Measurements from ENCODE around the gene COL6A2.
"Not testable (repeated sequence)": the region's sequence is repeated elsewhere in the genome, so short reads cannot be mapped to it uniquely, and the experiment has no call there.

The COL6A2 gene

GRCh38 chr21:46168659-46169386 lies 70.9 kb downstream of the COL6A2 start:
- DNase-seq (ENCODE audit: low read depth) = no peak
- no peak overlapping the region for H3K4me3 ChIP-seq (ENCODE audit: low read depth, low read length)
- TF ChIP-seq CTCF (IDR thresholded peaks at IDR 0.05; ENCODE audit: low read depth, low read length, missing control alignments) = no peak

DNA sequence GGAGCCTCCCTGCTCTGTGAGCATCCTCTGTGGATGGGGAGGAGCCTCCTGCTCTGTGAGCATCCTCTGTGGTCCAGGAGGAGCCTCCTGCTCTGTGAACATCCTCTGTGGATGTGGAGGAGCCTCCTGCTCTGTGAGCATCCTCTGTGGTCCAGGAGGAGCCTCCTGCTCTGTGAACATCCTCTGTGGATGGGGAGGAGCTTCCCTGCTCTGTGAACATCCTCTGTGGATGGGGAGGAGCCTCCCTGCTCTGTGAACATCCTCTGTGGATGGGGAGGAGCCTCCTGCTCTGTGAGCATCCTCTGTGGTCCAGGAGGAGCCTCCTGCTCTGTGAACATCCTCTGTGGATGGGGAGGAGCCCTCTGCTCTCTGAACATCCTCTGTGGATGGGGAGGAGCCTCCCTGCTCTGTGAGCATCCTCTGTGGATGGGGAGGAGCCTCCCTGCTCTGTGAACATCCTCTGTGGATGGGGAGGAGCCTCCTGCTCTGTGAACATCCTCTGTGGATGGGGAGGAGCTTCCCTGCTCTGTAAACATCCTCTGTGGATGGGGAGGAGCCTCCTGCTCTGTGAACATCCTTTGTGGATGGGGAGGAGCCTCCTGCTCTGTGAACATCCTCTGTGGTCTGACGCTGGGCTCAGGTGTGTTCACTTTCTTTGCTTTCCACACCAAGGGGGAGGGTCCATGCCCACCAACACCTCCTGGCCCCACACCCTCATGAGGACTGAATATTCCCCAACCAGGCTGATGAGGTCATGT lies 72.7 kb downstream of the COL6A2 start:
- DNase-seq (ENCODE audit: low read depth); H3K4me3 ChIP-seq (ENCODE audit: low read depth, low read length): not testable (repeated sequence)

DNA sequence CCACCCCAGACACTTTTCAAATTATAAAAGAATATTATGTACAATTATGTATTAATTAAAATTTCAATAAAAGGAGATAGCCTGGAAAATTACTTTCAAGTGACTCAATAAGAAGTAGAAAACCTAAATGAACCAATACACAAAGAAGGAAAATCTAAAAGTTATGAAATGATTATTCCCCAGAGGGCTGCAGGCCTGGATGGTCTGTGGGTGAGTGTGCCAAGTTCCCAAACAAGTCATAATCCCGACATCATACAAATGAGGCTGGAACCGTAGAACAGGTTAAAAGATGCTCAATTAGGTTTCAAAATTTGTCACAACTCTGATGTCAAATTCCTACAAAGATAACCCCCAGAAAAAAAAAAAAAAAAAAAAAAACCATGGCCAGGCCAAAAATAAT lies 73.7 kb downstream of the COL6A2 start:
- DNase-seq (ENCODE audit: low read depth) = no peak
- no peak overlapping the region for H3K4me3 ChIP-seq (ENCODE audit: low read depth, low read length)
- TF ChIP-seq CTCF (IDR thresholded peaks at IDR 0.05; ENCODE audit: low read depth, low read length, missing control alignments) = no peak

DNA sequence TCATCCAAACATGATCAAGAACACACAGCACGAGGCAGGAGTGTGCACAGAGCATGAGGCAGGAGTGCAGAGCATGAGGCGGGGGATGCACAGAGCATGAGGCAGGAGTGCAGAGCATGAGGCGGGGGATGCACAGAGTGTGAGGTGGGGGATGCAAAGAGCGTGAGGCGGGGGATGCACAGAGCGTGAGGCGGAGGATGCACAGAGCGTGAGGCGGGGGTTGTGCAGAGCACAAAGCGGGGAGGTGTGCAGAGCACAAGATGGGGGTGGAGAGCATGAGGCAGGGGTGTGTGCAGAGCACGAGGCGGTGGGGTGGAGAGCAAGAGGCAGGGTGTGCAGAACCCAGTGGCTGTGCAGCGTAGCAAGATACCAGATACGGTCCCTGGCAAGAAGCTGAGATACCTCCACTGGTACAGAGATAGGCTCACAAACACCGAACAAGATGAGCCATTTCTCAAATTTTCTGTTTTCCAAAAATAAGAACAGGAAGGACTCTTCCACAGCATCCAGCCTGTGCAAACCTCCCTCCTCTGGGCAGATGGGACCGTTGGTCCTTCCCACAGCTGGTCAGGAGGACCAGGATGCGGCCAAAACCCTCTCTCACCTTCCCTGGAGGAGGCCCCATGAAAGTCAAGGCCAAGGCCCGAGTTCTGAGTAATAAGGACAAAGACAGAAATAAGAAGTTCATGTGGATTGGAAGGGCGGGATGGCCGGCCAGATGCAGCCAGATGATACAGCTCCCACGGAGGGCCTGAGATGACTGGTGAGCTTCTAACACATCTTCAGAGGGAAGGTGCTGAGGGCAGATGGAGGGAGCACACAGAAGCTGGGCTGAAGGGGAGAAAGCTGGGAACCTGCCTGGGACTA lies 74.3 kb downstream of the COL6A2 start:
- H3K4me3 ChIP-seq (ENCODE audit: low read depth, low read length) = no peak overlapping the region
- DNase-seq (ENCODE audit: low read depth) = no peak
- TF ChIP-seq CTCF (IDR thresholded peaks at IDR 0.05; ENCODE audit: low read depth, low read length, missing control alignments) = no peak

DNA sequence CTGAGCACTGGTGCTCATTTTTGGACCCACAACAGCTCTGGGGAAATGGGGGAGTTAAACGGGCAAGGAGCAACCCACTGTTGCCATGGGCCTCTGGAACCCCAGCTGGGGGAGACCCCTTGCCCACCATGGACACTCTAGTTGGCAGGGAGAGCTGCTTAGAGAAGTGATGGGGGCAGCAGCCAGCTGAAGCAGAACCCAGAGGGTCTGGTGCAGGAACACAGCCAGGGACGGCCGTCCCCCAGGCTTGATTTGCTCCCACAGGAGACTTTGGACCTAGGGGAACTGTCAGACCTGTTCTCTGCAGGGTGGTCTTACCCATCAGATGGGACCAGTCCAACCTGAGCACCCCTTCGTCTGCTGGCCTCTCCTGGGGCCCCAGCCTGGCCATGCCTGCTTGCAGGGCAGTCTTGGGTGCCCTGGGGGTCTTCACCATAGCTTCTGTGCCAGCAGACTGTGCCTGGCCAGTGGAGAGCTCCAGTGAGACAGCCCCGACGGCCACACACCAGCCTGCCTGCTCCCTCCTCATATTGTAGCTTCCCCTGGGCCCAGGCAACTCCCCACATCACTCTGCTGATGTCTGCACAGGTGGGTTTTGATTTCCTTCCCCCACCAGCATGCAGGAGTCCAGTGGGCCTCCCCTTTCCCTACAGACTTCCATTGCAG lies 75.1 kb downstream of the COL6A2 start:
- no peak for TF ChIP-seq CTCF (IDR thresholded peaks at IDR 0.05; ENCODE audit: low read depth, low read length, missing control alignments)
- DNase-seq (ENCODE audit: low read depth) = no peak
- H3K4me3 ChIP-seq (ENCODE audit: low read depth, low read length) = no peak overlapping the region

- TF ChIP-seq CTCF (IDR thresholded peaks at IDR 0.05; ENCODE audit: low read depth, low read length, missing control alignments) = no peak
Measured at GRCh38 chr21:46173573-46173972, 75.7 kb downstream of the COL6A2 start.

GRCh38 chr21:46176443-46177129 lies 78.7 kb downstream of the COL6A2 start:
- H3K4me3 ChIP-seq (ENCODE audit: low read depth, low read length) = not testable (repeated sequence)

More at GRCh38 chr21:46173573-46173972, 75.7 kb downstream of the COL6A2 start:
- no peak overlapping the region for H3K4me3 ChIP-seq (ENCODE audit: low read depth, low read length)
- no peak for DNase-seq (ENCODE audit: low read depth)

More at GRCh38 chr21:46176443-46177129, 78.7 kb downstream of the COL6A2 start:
- not testable (repeated sequence) for DNase-seq (ENCODE audit: low read depth)

Measured in GM12864 (cell line).